Stimulated activated CD4-positive, alpha-beta T cell treated with anti-CD3 and anti-CD28 coated beads, Interleukin-1b, Interleukin-23, amount 100 ng/mL, for 1 hour (primary cell): Measurements from ENCODE around the gene CCSER2.
A peak's percentile ranks its signal among the peaks of the same experiment; 100 is the strongest.
"Not testable (repeated sequence)": the region's sequence is repeated elsewhere in the genome, so short reads cannot be mapped to it uniquely, and the experiment has no call there.

ENCODE experiments used
- DNase-seq, 2 donors: peaks; one replicate each; pipeline ENCODE4 v3.0.0-alpha.2; 2020; ENCODE audit warnings: low read depth in 2 of 2

The CCSER2 gene

GRCh38 chr10:84344526-84344925 lies 16.1 kb downstream of the CCSER2 start:
- no peak for DNase-seq

- DNase-seq = not testable (repeated sequence)
Observed at GRCh38 chr10:84347575-84348002, 19.2 kb downstream of the CCSER2 start.

GRCh38 chr10:84348447-84348846 lies 20.1 kb downstream of the CCSER2 start:
- DNase-seq = no peak

GRCh38 chr10:84348860-84349259 lies 20.5 kb downstream of the CCSER2 start:
- no peak for DNase-seq

GRCh38 chr10:84352251-84352842 lies 24.0 kb downstream of the CCSER2 start:
- peak in 1 of 2 donors; percentile 51 for DNase-seq

GRCh38 chr10:84353052-84353803 lies 24.8 kb downstream of the CCSER2 start:
- DNase-seq = no peak

GRCh38 chr10:84354623-84355022 lies 26.2 kb downstream of the CCSER2 start:
- no peak for DNase-seq

GRCh38 chr10:84355106-84355505 lies 26.7 kb downstream of the CCSER2 start:
- DNase-seq = no peak

- DNase-seq = no peak
Observed at GRCh38 chr10:84356928-84357327, 28.5 kb downstream of the CCSER2 start.

- no peak for DNase-seq
Observed at GRCh38 chr10:84358743-84359142, 30.4 kb downstream of the CCSER2 start.

GRCh38 chr10:84360637-84361365 lies 32.4 kb downstream of the CCSER2 start:
- no peak for DNase-seq

GRCh38 chr10:84365335-84365881 lies 37.0 kb downstream of the CCSER2 start:
- no peak for DNase-seq

GRCh38 chr10:84366041-84366440 lies 37.7 kb downstream of the CCSER2 start:
- no peak for DNase-seq

- DNase-seq = no peak
Observed at GRCh38 chr10:84367256-84367655, 38.9 kb downstream of the CCSER2 start.

- DNase-seq = no peak
Observed at GRCh38 chr10:84368828-84369227, 40.4 kb downstream of the CCSER2 start.

GRCh38 chr10:84370283-84370682 lies 41.9 kb downstream of the CCSER2 start:
- no peak for DNase-seq

- no peak for DNase-seq
Observed at GRCh38 chr10:84371944-84372343, 43.6 kb downstream of the CCSER2 start.

- no peak for DNase-seq
Observed at GRCh38 chr10:84373000-84373399, 44.6 kb downstream of the CCSER2 start.

- DNase-seq = no peak
Observed at GRCh38 chr10:84374455-84374854, 46.1 kb downstream of the CCSER2 start.

- no peak for DNase-seq
Observed at GRCh38 chr10:84375011-84375410, 46.6 kb downstream of the CCSER2 start.

GRCh38 chr10:84375881-84376280 lies 47.5 kb downstream of the CCSER2 start:
- DNase-seq = no peak

- DNase-seq = no peak
Observed at GRCh38 chr10:84388148-84388547, 59.8 kb downstream of the CCSER2 start.

- DNase-seq = no peak
Observed at GRCh38 chr10:84390364-84390763, 62.0 kb downstream of the CCSER2 start.
